Epithelial cell of esophagus (primary cell): ENCODE results near the gene CXXC4.

ENCODE experiments used
- DNase-seq: peaks from one replicate; pipeline ENCODE4 v3.0.0; 2010; ENCODE audit warnings: low read depth
- H3K4me3 ChIP-seq: 2 replicates; pipeline ENCODE4 v1.5.1; 2011; ENCODE audit warnings: mild to moderate bottlenecking, low read length, control low read depth
- TF ChIP-seq, protein P1 (sequence below): IDR thresholded peaks from 2 replicates; pipeline ENCODE4 v1.5.1; 2011; ENCODE audit warnings: low read depth, mild to moderate bottlenecking, low read length, control low read depth, inconsistent platforms; ENCODE audit not compliant: insufficient read depth; ENCODE audit errors: missing control alignments

Gene CXXC4

DNA sequence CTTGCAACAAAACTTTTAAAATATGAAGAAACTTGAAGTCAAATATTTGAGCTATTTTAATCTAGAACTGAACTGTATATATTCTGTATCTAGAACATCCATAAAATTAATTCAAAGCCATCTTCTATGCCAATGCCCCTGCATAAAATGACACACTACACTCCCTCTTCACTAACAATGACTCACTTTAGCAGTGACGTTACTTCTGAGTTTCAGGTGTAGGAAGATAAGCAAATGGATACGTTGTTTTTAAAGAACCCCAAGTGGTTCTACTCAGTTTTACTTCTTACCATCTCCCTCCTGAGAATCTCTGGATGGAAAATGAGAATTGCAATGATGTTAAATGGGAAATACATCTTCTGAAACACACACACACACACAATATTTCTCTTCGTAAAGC, 45.2 kb downstream of the CXXC4 start:
- H3K4me3 ChIP-seq = no peak overlapping the region
- DNase-seq = peak; percentile 44
- TF ChIP-seq, protein P1, sequence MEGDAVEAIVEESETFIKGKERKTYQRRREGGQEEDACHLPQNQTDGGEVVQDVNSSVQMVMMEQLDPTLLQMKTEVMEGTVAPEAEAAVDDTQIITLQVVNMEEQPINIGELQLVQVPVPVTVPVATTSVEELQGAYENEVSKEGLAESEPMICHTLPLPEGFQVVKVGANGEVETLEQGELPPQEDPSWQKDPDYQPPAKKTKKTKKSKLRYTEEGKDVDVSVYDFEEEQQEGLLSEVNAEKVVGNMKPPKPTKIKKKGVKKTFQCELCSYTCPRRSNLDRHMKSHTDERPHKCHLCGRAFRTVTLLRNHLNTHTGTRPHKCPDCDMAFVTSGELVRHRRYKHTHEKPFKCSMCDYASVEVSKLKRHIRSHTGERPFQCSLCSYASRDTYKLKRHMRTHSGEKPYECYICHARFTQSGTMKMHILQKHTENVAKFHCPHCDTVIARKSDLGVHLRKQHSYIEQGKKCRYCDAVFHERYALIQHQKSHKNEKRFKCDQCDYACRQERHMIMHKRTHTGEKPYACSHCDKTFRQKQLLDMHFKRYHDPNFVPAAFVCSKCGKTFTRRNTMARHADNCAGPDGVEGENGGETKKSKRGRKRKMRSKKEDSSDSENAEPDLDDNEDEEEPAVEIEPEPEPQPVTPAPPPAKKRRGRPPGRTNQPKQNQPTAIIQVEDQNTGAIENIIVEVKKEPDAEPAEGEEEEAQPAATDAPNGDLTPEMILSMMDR = no peak

DNA sequence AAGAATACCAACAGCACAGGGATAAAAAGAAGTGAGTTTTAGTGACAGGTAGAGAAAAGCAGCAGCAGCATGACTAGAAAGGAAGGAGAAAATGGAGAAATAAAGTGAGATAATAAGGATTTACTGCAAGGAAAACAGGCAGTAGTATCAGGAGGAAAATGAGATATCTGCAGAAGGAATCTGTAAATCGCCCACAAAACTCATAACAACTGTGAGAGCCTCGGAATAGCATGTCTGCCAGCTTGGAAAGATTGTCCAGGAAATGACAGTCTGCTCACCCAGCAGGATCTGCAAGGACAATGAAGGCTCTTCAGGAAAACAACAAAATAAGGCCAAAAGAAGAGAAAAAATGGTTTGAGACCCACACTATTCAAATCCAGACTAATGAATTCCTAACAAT, 47.4 kb downstream of the CXXC4 start:
- DNase-seq = no peak
- no peak overlapping the region for H3K4me3 ChIP-seq
- TF ChIP-seq, protein P1 = no peak

DNA sequence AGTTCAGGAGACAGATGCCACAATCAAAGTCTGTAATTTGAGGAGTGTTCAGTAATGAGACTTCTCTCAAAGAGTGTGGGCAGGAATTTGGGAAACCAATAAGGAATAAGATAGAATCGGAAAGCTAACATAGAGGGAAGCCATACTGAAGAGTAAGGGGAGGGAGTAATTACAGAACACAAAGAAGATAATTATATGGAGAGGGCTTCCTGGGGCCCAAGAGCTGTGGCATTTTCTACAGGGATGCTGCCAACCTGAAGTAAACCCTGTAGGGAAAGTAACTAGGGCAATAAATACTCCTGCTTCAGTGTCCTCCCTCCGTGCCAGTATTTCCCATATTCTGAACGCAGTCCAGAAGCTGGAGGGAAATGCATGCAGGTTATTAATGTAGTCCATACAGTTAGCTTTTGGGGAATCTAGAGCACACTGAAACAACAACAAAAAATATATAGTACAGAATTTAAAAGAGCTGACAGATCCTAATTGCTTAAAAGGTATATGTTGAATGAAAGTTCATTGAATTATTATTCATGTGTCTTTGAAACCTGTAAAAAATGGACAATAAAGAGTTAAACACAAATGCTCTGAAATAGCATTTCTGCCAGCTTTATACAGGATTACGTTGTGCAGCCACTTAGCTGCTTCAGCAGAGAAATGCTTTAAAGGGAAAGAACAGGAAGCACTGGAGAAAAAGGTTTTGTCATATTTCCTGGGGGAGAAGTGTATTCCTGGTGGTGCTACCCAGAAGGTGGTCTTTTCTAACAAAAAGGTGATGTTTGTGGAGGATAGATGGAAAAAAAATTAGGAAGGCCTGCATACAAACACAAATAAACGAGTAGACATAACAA, 48.0 kb downstream of the CXXC4 start:
- DNase-seq = no peak
- TF ChIP-seq, protein P1 = no peak
- no peak overlapping the region for H3K4me3 ChIP-seq

DNA sequence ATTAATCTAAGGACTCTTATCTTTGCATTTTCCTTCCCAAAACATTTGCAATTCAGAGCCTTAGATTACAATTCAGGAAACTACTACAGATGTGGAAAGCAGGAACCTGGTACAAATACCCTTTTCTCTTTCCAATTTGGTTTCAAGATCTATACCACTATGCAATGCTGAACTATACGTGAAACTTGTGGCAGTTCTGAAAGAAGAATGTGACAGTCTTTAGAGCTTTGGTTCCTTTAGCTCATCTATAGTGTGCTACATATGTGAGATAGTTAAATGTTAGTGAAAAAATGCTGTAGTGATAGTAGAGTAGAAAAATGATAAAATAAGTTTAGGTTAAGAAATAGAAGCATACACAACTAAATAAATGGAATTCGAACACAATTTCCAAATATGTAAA, 50.0 kb downstream of the CXXC4 start:
- no peak for DNase-seq
- TF ChIP-seq, protein P1 = no peak
- H3K4me3 ChIP-seq = no peak overlapping the region

DNA sequence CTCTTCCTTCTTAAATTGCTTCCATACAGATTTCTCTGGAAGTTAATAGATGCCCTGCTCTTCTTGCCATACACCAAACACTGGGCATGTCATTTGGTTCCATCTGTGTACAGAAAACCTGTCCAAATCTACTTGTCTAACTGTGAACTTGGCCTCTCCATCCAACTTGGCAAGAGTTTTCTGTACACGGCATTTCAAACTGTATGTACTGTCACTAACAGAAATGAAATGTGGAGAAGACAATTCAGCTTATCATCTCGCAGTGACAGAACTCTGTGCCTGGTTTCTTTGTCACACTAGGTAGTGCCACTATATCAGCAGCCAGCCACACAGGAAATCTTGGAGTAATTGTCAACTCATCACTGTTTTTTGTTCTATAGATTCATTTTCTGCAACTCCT, 58.2 kb downstream of the CXXC4 start:
- DNase-seq = no peak
- TF ChIP-seq, protein P1 = no peak

DNA sequence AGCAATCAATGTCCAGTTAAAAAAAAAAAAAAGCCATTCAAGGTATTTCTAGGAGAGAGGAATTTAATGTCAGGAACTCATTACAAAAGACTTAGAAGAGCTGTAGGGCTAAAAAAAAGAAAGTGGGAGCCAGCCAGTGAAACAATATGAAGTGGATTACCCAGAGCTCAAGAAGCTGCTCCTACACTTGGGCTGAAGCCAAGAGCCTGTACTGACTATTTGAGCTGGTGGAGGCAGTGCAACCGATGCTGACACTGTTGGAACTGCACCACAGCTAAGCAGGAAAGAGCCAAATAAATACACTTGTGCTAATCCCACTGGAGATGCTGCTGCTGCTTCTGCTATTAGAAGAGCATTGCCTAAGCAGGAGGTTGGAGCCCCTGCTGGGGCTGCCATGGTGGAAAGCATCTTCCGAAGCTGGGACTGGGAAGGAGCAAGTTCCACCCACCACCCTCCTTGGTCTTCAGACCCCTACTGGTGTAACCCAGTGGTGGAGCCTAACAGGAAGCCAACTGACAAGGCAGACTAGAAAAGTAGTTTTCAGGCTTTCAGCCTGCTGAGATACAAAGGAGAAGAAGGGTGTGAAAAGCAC, 65.4 kb downstream of the CXXC4 start:
- no peak for DNase-seq
- H3K4me3 ChIP-seq = no peak overlapping the region
- TF ChIP-seq, protein P1 = no peak

More for the DNA sequence above, 58.2 kb downstream of the CXXC4 start:
- no peak overlapping the region for H3K4me3 ChIP-seq
